DMS114 treated with DMSO at 0.1 percent for 48 hours (cell line): ENCODE measurements around the gene SLC18A3.

Source experiments
- DNase-seq: peaks from one replicate; lab custom pipeline; 2025; ENCODE audit not compliant: unreplicated experiment; lab: John Stamatoyannopoulos, UW

Gene SLC18A3

GRCh38 chr10:49611166-49611815, 1.2 kb downstream of the SLC18A3 start:
- DNase-seq, result no peak

- DNase-seq, result no peak
Observed at GRCh38 chr10:49611816-49612512, 1.9 kb downstream of the SLC18A3 start.

- DNase-seq, result no peak
Observed at GRCh38 chr10:49612513-49613164, 2.5 kb downstream of the SLC18A3 start.

GRCh38 chr10:49613165-49613881, 3.2 kb downstream of the SLC18A3 start:
- DNase-seq, result no peak

- DNase-seq, result no peak
Observed at GRCh38 chr10:49613882-49614241, 3.8 kb downstream of the SLC18A3 start, which contains the start of gene CHAT. CHAT (plus strand) TSS chr10:49614037; CDS start chr10:49614190, 153 bp downstream.

- no peak for DNase-seq
Observed at GRCh38 chr10:49614242-49615198, 4.4 kb downstream of the SLC18A3 start.

- no peak for DNase-seq
Observed at GRCh38 chr10:49615213-49615612, 5.1 kb downstream of the SLC18A3 start.

- DNase-seq, result no peak
Observed at GRCh38 chr10:49615721-49616120, 5.6 kb downstream of the SLC18A3 start.

- DNase-seq, result no peak
Observed at GRCh38 chr10:49616421-49617101, 6.5 kb downstream of the SLC18A3 start.

- DNase-seq, result no peak
Observed at GRCh38 chr10:49617121-49618020, 7.3 kb downstream of the SLC18A3 start.

GRCh38 chr10:49618821-49619220, 8.7 kb downstream of the SLC18A3 start:
- DNase-seq, result no peak

- DNase-seq, result no peak
Observed at GRCh38 chr10:49619613-49620012, 9.5 kb downstream of the SLC18A3 start.

- no peak for DNase-seq
Observed at GRCh38 chr10:49620286-49620810, 10.2 kb downstream of the SLC18A3 start.

- no peak for DNase-seq
Observed at GRCh38 chr10:49620841-49621378, 10.8 kb downstream of the SLC18A3 start.

GRCh38 chr10:49621561-49621960, 11.5 kb downstream of the SLC18A3 start:
- no peak for DNase-seq

GRCh38 chr10:49622426-49623425, 12.6 kb downstream of the SLC18A3 start:
- no peak for DNase-seq

- DNase-seq, result no peak
Observed at GRCh38 chr10:49624629-49625028, 14.5 kb downstream of the SLC18A3 start.
